Nephron (organoid): Measurements from ENCODE around the gene ERAP2.

Experiments
- H3K27ac Mint-ChIP-seq, 3 experiments: 2 replicates each; pipeline ENCODE4 v1.8.0; 2020; ENCODE audit warnings: mixed read lengths in 3 of 3, mild to moderate bottlenecking in 2 of 3, moderate library complexity in 1 of 3
- H3K27me3 Mint-ChIP-seq: 2 replicates; pipeline ENCODE4 v1.8.0; 2021; ENCODE audit warnings: low read depth, mild to moderate bottlenecking, moderate library complexity, mixed read lengths
- H3K36me3 Mint-ChIP-seq: 2 replicates; pipeline ENCODE4 v1.8.0; 2020; ENCODE audit warnings: low read depth, mixed read lengths
- H3K4me1 Mint-ChIP-seq: 2 replicates; pipeline ENCODE4 v1.8.0; 2020; ENCODE audit warnings: mixed read lengths
- H3K4me3 Mint-ChIP-seq, 3 experiments: 2 replicates each; pipeline ENCODE4 v1.8.0; 2020; ENCODE audit warnings: mild to moderate bottlenecking in 3 of 3, mixed read lengths in 3 of 3, moderate library complexity in 2 of 3
- H3K9me3 Mint-ChIP-seq: 2 replicates; pipeline ENCODE4 v1.8.0; 2020; ENCODE audit warnings: mixed read lengths
- CTCF ChIP-seq, 3 experiments: fragments of 200-600 bp; sonication (generic); IDR thresholded peaks; one replicate each; pipeline ENCODE4 v1.5.0; 2021; ENCODE audit warnings: antibody characterized with exemption in 3 of 3; ENCODE audit not compliant: unreplicated experiment in 3 of 3

The ERAP2 gene

GRCh38 chr5:96968074-96968473 lies 91.8 kb downstream of the ERAP2 start:
- Mint-ChIP-seq H3K27ac (peak overlapping the region; percentile 32 to 65 (median 45)), H3K4me3 (no peak overlapping the region), H3K4me1 (peaks cover 33% of the 10 kb centered on the region), H3K27me3 (peaks cover 5% of the 10 kb centered on the region), H3K36me3 (peaks cover 5% of the 10 kb centered on the region), H3K9me3 (no peaks in the 10 kb centered on the region)
- TF ChIP-seq CTCF (IDR thresholded peaks at IDR 0.05; ENCODE audit: unreplicated experiment in 3 of 3): no peak

GRCh38 chr5:96968614-96969013 lies 92.3 kb downstream of the ERAP2 start:
- Mint-ChIP-seq H3K36me3 (peaks cover 5% of the 10 kb centered on the region), H3K27ac (peak overlapping the region; percentile 32 to 65 (median 62)), H3K4me3 (no peak overlapping the region), H3K4me1 (peaks cover 31% of the 10 kb centered on the region), H3K9me3 (no peaks in the 10 kb centered on the region), H3K27me3 (peaks cover 5% of the 10 kb centered on the region)
- no peak for TF ChIP-seq CTCF (IDR thresholded peaks at IDR 0.05; ENCODE audit: unreplicated experiment in 3 of 3)
